Activated naive CD8-positive, alpha-beta T cell (primary cell): Measurements from ENCODE around the gene GPR107.

Experiments used
- H3K27ac Mint-ChIP-seq: one replicate; pipeline ENCODE4 v1.8.0; 2021; ENCODE audit warnings: mixed read lengths
- H3K27me3 Mint-ChIP-seq: one replicate; pipeline ENCODE4 v1.8.0; 2021; ENCODE audit warnings: mixed read lengths
- H3K36me3 Mint-ChIP-seq: one replicate; pipeline ENCODE4 v1.8.0; 2021; ENCODE audit warnings: mixed read lengths
- H3K4me1 Mint-ChIP-seq: one replicate; pipeline ENCODE4 v1.8.0; 2021; ENCODE audit warnings: low read depth, mixed read lengths
- H3K4me3 Mint-ChIP-seq: one replicate; pipeline ENCODE4 v1.8.0; 2021; ENCODE audit warnings: mild to moderate bottlenecking, mixed read lengths
- H3K9me3 Mint-ChIP-seq: one replicate; pipeline ENCODE4 v1.8.0; 2021; ENCODE audit warnings: low read depth, mixed read lengths

GPR107 gene

GRCh38 chr9:130058887-130059286 is 5.2 kb downstream of the GPR107 start:
- Mint-ChIP-seq H3K4me1 (peaks cover 32% of the 10 kb centered on the region), H3K4me3 (no peak overlapping the region), H3K27ac (peak overlapping the region; percentile 43), H3K27me3 (no peaks in the 10 kb centered on the region), H3K36me3 (peaks cover 8% of the 10 kb centered on the region), H3K9me3 (no peaks in the 10 kb centered on the region)

- peaks cover 26% of the 10 kb centered on the region for H3K4me1 Mint-ChIP-seq
- H3K4me3 Mint-ChIP-seq, result no peak overlapping the region
Observed at GRCh38 chr9:130060296-130060695, 6.6 kb downstream of the GPR107 start.

GRCh38 chr9:130062750-130063149 is 9.0 kb downstream of the GPR107 start:
- Mint-ChIP-seq H3K4me1 (peaks cover 28% of the 10 kb centered on the region), H3K9me3 (no peaks in the 10 kb centered on the region), H3K36me3 (peaks cover 10% of the 10 kb centered on the region), H3K4me3 (no peak overlapping the region), H3K27me3 (no peaks in the 10 kb centered on the region), H3K27ac (no peak overlapping the region)

More at GRCh38 chr9:130060296-130060695, 6.6 kb downstream of the GPR107 start:
- Mint-ChIP-seq H3K9me3 (no peaks in the 10 kb centered on the region), H3K27me3 (no peaks in the 10 kb centered on the region), H3K27ac (no peak overlapping the region), H3K36me3 (peaks cover 10% of the 10 kb centered on the region)

DNA sequence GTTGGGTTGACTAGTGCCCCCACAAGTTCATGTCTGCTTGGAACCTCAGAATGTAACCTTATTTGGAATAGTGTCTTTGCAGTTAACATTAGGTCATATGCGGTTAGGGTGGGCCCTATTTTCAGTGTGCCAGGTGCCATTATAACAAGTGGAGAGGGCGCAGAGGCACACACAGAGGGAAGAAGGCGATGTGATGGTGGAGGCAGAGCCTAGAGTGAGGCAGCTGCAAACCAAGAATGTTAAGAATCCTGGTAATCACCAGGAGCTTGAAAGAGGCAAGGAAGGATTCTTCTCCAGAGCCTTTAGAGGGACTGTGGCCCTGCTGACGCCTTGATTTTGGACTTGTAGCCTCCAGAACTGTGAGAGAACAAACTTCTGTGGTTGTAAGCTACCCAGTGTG is 10.9 kb downstream of the GPR107 start:
- no peak overlapping the region for H3K27ac Mint-ChIP-seq
- no peaks in the 10 kb centered on the region for H3K27me3 Mint-ChIP-seq
- H3K4me1 Mint-ChIP-seq, result peaks cover 37% of the 10 kb centered on the region
- no peaks in the 10 kb centered on the region for H3K9me3 Mint-ChIP-seq
- peaks cover 7% of the 10 kb centered on the region for H3K36me3 Mint-ChIP-seq
- no peak overlapping the region for H3K4me3 Mint-ChIP-seq

- no peaks in the 10 kb centered on the region for H3K9me3 Mint-ChIP-seq
- peak overlapping the region; percentile 46 for H3K27ac Mint-ChIP-seq
- no peaks in the 10 kb centered on the region for H3K27me3 Mint-ChIP-seq
- peaks cover 3% of the 10 kb centered on the region for H3K36me3 Mint-ChIP-seq
- no peak overlapping the region for H3K4me3 Mint-ChIP-seq
- peaks cover 34% of the 10 kb centered on the region for H3K4me1 Mint-ChIP-seq
Observed at GRCh38 chr9:130069048-130069447, 15.3 kb downstream of the GPR107 start.

- Mint-ChIP-seq H3K27ac (peak overlapping the region; percentile 59), H3K36me3 (peaks cover 6% of the 10 kb centered on the region), H3K4me3 (no peak overlapping the region), H3K27me3 (no peaks in the 10 kb centered on the region), H3K9me3 (no peaks in the 10 kb centered on the region), H3K4me1 (peaks cover 32% of the 10 kb centered on the region)
Observed at GRCh38 chr9:130072515-130073235, 19.0 kb downstream of the GPR107 start.

DNA sequence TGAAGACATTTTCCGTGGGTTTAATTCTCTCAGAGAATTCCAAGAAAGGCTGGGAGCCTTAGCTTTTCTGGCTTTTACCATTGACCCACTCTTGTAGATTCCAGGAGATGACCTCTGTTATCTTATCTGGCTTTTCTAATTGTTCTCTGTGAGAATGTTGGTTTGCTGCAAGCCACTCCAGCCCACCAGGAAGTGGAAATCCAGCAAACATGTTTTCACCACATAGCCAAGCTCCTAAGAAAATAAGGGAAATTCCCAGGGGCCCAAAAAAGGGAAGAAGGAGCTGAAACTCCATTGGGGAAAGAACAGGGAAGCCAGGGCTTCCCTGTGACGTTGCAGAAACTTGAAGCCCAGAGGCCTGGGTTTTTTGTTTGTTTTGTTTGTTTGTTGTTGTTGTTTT is 19.7 kb downstream of the GPR107 start:
- no peaks in the 10 kb centered on the region for H3K27me3 Mint-ChIP-seq
- no peaks in the 10 kb centered on the region for H3K9me3 Mint-ChIP-seq
- peaks cover 27% of the 10 kb centered on the region for H3K4me1 Mint-ChIP-seq
- H3K4me3 Mint-ChIP-seq, result no peak overlapping the region
- H3K27ac Mint-ChIP-seq, result no peak overlapping the region
- H3K36me3 Mint-ChIP-seq, result peaks cover 10% of the 10 kb centered on the region

DNA sequence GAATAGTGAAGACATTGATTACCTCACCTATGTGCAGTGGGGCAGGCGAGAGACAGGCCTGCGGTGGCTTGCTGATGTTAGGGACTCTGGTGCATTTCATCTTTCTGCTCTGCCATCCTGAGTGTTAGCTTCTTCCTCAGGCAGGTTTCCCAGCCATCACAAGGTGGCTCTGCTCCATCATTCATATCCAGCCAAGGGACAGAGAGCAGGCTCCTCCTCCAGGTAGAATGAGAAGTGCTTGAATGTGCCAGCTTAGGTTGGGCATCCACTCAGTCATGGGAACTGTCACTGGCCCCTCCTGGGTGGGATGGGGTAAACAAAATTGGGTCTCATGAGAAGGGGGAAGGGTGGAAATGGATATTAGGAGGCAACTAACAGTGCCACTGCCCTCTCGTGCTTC is 24.8 kb downstream of the GPR107 start:
- H3K27me3 Mint-ChIP-seq, result no peaks in the 10 kb centered on the region
- H3K9me3 Mint-ChIP-seq, result no peaks in the 10 kb centered on the region
- H3K36me3 Mint-ChIP-seq, result peaks cover 26% of the 10 kb centered on the region

GRCh38 chr9:130084337-130084736 is 30.6 kb downstream of the GPR107 start:
- H3K4me3 Mint-ChIP-seq, result no peak overlapping the region
- H3K27ac Mint-ChIP-seq, result no peak overlapping the region
- H3K4me1 Mint-ChIP-seq, result no peaks in the 10 kb centered on the region
- H3K36me3 Mint-ChIP-seq, result peaks cover 16% of the 10 kb centered on the region
- no peaks in the 10 kb centered on the region for H3K9me3 Mint-ChIP-seq
- H3K27me3 Mint-ChIP-seq, result no peaks in the 10 kb centered on the region

More for the DNA sequence above, 24.8 kb downstream of the GPR107 start:
- Mint-ChIP-seq H3K4me1 (peaks cover 6% of the 10 kb centered on the region), H3K4me3 (no peak overlapping the region), H3K27ac (peak overlapping the region; percentile 37)

GRCh38 chr9:130088051-130088450 is 34.3 kb downstream of the GPR107 start:
- peak overlapping the region; percentile 7 for H3K27ac Mint-ChIP-seq
- H3K27me3 Mint-ChIP-seq, result no peaks in the 10 kb centered on the region
- no peaks in the 10 kb centered on the region for H3K9me3 Mint-ChIP-seq
- no peak overlapping the region for H3K4me3 Mint-ChIP-seq
- H3K4me1 Mint-ChIP-seq, result peaks cover 3% of the 10 kb centered on the region
- H3K36me3 Mint-ChIP-seq, result peaks cover 12% of the 10 kb centered on the region

DNA sequence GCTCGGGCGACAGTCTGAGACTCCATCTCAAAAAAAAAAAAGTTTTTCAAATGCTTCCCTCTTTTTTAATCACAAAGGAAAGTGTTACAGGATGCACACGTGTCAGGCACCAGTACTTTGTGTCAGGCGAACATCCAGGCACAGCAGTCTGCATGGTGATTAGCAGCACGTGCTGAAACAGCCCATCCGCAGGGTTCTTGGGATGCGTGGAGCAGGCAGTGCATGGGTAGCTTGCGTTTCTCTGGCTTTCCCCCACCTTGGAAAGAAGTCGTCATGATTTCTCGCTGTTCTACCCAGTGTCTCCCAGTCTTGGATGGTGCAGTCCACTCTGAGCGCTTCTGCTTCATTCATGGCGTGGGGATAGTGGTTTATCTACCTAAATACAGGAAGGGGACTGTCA is 35.4 kb downstream of the GPR107 start:
- H3K36me3 Mint-ChIP-seq, result peaks cover 12% of the 10 kb centered on the region
- peaks cover 3% of the 10 kb centered on the region for H3K4me1 Mint-ChIP-seq
- H3K9me3 Mint-ChIP-seq, result no peaks in the 10 kb centered on the region
- H3K27me3 Mint-ChIP-seq, result no peaks in the 10 kb centered on the region
- H3K27ac Mint-ChIP-seq, result no peak overlapping the region
- H3K4me3 Mint-ChIP-seq, result no peak overlapping the region

DNA sequence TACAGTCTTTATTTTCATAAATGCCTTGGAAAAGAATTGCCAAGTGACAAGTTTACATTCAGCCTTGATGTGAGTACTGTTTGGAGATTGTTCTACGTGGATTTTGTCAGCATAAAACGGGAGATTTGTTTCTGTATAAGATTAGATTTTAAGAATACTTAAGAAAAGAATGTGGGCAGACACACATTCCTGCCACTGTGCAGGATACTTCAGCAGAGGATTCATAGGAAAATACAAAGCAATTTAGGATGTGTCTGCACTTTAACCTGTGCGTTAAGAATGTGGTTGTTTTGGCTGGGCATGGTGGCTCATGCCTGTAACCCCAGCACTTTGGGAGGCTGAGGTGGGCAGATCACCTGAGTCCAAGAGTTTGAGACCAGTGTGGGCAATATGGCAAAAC is 37.2 kb downstream of the GPR107 start:
- Mint-ChIP-seq H3K36me3 (peaks cover 15% of the 10 kb centered on the region), H3K4me3 (no peak overlapping the region), H3K27me3 (no peaks in the 10 kb centered on the region), H3K9me3 (no peaks in the 10 kb centered on the region), H3K27ac (no peak overlapping the region), H3K4me1 (peaks cover 3% of the 10 kb centered on the region)

GRCh38 chr9:130092910-130093309 is 39.2 kb downstream of the GPR107 start:
- H3K9me3 Mint-ChIP-seq, result no peaks in the 10 kb centered on the region
- no peaks in the 10 kb centered on the region for H3K27me3 Mint-ChIP-seq
- peaks cover 3% of the 10 kb centered on the region for H3K4me1 Mint-ChIP-seq
- H3K36me3 Mint-ChIP-seq, result peaks cover 15% of the 10 kb centered on the region
- no peak overlapping the region for H3K4me3 Mint-ChIP-seq
- peak overlapping the region; percentile 16 for H3K27ac Mint-ChIP-seq

GRCh38 chr9:130095872-130096271 is 42.2 kb downstream of the GPR107 start:
- Mint-ChIP-seq H3K9me3 (no peaks in the 10 kb centered on the region), H3K27me3 (no peaks in the 10 kb centered on the region), H3K36me3 (peaks cover 10% of the 10 kb centered on the region), H3K4me3 (no peak overlapping the region), H3K4me1 (peaks cover 5% of the 10 kb centered on the region), H3K27ac (peak overlapping the region; percentile 72)

GRCh38 chr9:130100681-130101080 is 47.0 kb downstream of the GPR107 start:
- no peak overlapping the region for H3K27ac Mint-ChIP-seq
- no peak overlapping the region for H3K4me3 Mint-ChIP-seq
- no peaks in the 10 kb centered on the region for H3K27me3 Mint-ChIP-seq
- H3K4me1 Mint-ChIP-seq, result peaks cover 3% of the 10 kb centered on the region
- peaks cover 4% of the 10 kb centered on the region for H3K36me3 Mint-ChIP-seq
- no peaks in the 10 kb centered on the region for H3K9me3 Mint-ChIP-seq

DNA sequence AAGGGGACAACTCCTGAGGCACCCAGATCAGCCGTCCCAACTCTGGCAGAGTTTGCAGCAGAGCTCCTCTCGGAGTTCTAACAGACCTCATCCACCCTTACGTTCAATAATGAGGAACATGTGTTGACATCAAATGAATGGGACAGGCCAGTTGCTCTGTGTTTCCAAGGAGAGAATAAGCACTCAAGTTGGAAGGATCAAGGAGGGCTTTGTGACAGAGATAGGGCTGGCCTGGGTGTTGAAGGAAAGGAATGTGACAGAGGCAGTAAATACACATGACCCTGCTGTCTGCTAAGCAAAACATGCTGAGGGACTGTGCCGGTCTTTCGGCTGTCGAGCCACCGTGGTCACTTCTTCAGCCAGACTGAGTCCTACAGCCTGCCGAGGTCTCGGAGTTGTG is 48.2 kb downstream of the GPR107 start:
- H3K36me3 Mint-ChIP-seq, result peaks cover 6% of the 10 kb centered on the region

More for the DNA sequence above, 48.2 kb downstream of the GPR107 start:
- no peak overlapping the region for H3K4me3 Mint-ChIP-seq
- H3K27ac Mint-ChIP-seq, result no peak overlapping the region
- no peaks in the 10 kb centered on the region for H3K9me3 Mint-ChIP-seq
- H3K27me3 Mint-ChIP-seq, result no peaks in the 10 kb centered on the region
- H3K4me1 Mint-ChIP-seq, result peaks cover 5% of the 10 kb centered on the region
